MM.1S (cell line): Measurements from ENCODE around the gene VAMP2.
A peak's percentile ranks its signal among the peaks of the same experiment; 100 is the strongest.

Experiments
- CTCF ChIP-seq: fragments of 300-600 bp; sonication (generic); IDR thresholded peaks from 2 replicates; pipeline ENCODE4 v1.5.1; 2016; ENCODE audit warnings: antibody characterized with exemption, low read length, mixed read lengths
- EZH2 ChIP-seq: fragments of 300-600 bp; sonication (generic); optimal IDR thresholded peaks from 2 replicates; pipeline ENCODE3; 2017; ENCODE audit warnings: low read depth, mild to moderate bottlenecking, antibody characterized with exemption, low read length, mixed read lengths
- EZH2phosphoT487 ChIP-seq: fragments of 300-600 bp; sonication (generic); IDR thresholded peaks from 2 replicates; pipeline ENCODE4 v1.6.1; 2018; ENCODE audit warnings: antibody characterized with exemption, low read length

- TF ChIP-seq EZH2 (no peak), CTCF (0 out of 2 replicates have a peak, but pooled peaks have one; percentile 6), EZH2phosphoT487 (no peak)
These were observed 47.4 kb upstream of the VAMP2 start, which contains the start of gene AURKB for GRCh38 chr17:8209907-8210760.
